Ammon's horn (tissue), 1 donor: ENCODE measurements around the gene APOF.
"Not testable (repeated sequence)": the region's sequence is repeated elsewhere in the genome, so short reads cannot be mapped to it uniquely, and the experiment has no call there.

Experiments used
- DNase-seq: peaks from one replicate; pipeline ENCODE4 v3.0.0-alpha.2; 2016; ENCODE audit warnings: low spot score

The APOF gene

DNA sequence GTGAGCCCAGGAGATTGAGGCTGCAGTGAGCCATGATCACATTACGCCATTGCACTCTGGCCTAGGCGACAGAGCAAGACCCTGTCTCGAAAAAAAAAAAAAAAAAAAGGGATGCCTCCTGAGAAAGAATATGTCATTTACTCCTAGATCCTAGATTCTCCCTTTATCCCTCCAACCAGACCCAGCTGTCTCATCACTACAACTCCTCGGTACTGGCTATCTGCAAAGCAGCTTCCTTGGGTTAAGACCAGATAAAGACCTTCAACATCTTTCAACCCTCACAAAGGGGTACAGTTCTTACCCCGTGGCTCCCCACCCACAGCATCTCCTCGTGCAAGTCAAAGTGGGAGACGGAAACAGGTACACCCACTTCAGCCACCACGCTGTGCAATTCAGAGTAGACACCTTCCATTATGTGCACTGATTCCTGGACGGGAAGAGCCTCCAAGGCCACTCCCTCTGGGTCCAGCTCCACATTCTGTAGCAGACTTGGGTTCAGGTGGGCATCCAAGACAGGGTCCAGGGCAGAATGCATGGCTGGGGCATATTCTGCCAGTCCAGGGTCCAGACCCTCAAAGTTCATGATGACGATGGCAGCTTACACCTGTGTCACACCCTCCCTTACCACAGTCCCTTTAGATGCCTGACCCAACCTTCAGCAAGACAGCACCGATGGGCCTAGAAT, 30.0 kb downstream of the APOF start:
- DNase-seq: no peak

DNA sequence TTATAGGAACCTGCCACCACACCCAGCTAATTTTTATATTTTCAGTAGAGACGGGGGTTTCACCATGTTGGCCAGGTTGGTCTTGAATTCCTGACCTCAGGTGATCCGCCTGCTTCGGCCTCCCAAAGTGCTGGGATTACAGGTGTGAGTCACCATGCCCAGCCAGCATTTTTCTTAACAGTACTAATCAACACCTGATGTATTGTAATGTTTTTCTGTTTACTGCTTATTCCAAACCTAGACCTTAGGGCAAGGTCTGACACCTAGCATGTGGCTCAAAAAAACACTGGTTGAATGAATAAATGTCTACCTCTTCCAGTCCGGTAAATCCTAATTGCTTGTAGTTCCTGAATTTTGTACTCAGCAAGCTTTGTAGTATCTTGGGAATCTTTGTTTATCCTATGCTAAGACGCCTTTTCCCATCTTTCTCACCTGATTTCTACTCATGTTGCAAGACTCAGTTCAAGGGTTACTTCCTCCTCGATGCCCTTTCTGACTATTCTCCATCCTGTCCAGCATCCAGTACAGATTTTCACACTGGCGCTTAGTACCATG, 31.6 kb downstream of the APOF start:
- no peak for DNase-seq

DNA sequence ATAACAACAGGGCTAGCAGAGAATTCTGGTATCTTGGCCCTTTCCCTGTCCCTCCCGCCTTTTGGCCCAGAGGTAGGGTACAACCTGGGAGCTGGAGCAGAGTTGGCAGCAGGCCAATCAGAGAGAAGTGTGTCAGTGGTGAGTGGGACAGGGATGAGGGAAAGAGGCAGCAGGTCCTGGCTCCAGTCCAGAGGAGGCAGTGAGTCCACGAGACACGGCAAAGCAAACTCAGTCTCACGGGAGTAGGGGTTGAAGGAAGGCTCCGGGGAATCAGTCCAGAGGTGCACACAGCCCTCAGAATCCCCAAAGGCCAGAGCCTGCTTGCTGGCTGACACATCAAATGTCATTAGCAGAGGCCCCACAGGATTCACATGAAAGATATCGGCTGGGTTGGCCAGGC, 36.1 kb downstream of the APOF start:
- no peak for DNase-seq

DNA sequence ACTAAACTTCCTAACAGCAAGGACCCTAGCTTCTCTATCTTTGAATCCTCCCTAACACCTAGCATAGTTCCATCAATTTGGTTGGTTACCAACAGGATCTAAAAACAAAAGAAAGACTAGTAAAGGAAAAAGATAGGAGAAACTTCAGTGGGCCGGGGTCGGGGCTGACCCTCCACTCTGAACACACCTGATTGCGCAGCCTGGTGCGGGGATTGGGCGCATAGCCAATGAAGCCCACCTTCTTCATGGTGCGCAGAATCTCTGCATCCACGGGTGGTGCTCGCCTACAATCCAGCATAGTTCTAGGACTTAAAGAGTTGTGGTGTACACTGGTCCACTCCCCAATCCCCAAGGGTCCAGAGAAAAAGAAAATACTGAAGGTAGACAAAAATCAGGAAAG, 36.5 kb downstream of the APOF start:
- no peak for DNase-seq

DNA sequence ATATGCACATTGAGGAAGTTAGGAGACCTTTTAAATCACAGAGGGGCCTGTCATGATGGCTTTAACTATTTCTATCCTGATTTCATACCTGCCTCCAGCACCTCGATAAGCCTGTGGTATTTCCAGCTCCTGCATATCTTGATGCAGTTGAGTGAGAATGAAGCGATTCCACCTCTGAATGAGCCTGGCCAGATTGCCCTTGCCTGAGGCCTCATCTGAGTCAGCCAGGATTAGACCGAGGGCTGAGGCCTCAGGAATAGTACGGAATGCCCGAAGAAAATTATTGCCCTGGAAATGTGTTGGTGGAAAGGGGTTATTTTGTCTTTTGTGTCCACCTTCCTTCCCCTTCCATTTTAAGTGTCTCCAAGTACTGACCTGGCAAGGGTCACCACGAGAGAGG, 38.5 kb downstream of the APOF start:
- DNase-seq: no peak

DNA sequence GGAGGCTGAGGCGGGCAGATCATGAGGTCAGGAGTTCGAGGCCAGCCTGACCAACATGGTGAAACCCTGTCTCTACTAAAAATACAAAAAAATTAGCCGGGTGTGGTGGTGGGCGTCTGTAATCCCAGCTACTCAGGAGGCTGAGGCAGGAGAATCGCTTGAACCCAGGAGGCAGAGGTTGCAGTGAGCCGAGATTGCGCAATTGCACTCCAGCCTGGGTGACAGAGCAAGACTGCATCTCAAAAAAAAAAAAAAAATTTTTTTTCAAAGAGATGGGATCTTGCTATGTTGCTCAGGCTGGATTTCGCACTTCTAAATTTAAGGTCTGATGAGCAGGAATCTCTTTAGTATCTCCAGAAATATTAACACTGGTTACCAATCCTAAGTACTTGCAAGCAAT, 41.0 kb downstream of the APOF start:
- not testable (repeated sequence) for DNase-seq

DNA sequence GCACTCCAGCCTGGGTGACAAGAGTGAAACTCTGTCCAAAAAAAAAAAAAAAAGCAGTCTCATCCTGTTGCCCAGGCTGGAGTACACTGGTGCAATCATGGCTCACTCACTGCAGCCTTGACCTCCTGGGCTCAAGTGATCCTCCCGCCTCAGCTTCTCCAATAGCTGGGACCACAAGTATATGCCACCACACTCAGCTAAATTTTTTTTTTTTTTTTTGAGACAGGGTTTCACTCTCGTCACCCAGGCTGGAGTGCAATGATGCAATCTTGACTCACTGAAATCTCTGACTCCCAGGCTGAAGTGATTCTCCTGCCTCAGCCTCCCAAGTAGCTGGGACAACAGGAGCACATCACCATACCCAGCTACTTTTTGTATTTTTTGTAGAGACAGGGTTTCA, 41.6 kb downstream of the APOF start:
- no peak for DNase-seq

DNA sequence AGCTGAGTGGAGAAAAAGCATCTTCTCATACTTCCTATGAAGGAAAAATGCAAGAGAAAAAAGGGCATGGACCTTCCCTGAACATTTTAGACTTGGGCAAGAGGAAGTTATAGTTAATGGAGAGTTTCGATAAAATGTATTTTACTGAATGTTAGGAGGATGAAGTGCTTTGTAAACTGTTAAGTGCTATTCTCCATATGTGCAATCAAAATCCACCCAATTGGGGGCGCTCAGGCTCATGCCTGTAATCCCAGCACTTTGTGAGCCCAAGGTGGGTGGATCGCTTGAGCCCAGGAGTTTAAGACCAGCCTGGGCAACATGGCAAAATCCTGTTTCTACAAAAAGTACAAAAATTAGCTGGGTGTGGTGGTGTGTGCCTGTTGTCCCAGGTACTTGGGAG, 45.0 kb downstream of the APOF start:
- no peak for DNase-seq

DNA sequence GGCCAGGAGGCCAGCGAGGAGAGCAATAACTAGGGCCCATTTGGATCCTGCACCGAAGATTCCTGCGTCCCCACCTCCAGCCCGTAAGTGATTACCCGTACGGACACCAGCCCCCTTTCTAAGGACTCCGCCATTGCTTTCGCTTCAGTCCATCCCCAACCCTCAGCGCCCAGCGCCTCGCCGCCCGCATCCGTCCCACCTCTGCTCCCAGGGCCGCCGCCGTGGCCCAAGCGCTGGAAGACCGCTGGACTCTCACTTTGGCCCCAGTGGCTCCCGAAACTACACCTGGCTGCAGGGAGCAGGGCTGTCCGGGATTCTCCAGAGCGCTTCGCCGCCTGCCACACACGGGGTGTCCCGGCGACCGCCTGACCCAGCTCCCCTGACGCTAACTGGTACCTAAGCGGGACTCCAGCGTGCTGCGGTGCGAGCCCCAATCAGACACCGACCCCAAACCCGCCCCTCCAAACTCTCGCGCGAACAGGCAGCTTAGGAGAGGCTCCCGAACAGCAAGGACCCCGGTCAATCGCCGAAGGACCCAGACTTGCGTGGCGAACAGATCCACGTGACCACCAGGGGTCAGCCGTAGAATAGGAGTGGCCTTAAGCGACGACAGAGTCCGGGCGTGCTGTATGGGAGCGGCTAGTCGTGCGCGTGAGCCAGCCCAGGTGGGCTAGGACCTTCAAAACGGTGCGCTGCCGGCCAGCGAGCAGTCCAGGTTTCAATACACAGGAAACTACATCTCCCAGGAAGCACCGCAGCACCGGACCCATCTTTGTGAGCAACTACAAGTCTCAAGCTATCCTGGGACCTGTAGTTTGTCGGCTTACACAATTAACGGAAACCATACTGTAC, 46.8 kb downstream of the APOF start, which contains the start of gene CNPY2:
Gene CNPY2 (minus strand): TSS at position 367 of the 852 bp plus-strand sequence. CDS start 771 bp downstream, outside the sequence.
- DNase-seq: peak; percentile 96

DNA sequence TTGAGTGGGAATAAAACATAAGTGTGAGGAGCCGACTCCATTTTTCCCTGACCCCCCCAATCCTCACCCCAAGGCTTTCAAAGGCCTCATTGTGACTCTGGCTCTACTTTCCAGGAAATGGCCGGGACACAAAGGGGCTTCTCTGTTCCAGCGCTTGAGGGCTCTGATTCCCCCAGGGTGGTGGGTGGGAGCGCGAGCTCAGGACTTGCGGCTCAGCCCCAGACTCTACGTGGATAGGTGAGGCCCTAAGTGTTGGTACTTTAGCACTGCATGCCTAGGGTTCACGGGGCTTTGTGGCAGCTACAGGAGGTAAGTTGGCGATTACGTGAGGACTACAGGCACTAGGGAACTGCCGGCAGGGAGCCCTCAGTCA, 47.4 kb downstream of the APOF start:
- DNase-seq: peak; percentile 66

DNA sequence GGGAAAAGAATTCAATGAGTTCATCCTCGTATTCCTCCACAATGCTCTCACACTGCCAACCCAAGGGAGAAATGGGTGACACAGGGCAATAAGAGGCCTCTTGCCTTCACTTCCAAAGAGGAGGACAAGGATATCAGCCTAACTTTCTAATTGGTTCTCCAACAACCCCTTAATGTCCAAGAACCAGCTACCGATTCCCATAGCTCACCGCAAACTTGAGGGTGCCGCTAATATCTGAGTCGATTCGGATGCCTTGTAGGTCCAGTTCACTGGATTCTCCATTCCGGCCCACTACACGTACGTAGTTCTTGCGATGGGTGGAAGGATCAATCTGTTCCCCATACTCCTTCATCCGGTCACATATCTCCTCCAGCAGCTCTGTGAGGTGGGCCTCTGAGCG, 51.7 kb downstream of the APOF start:
- DNase-seq: no peak
